HepG2 (cell line): ENCODE data around the gene ACBD7. TPM values are rescaled to one million over a fixed set of nuclear protein-coding genes. Genes with fewer than 3 reads are reported as not detected.

Experiments used
- ASH2L ChIP-seq: fragments of 300-600, 200-600 bp; sonication (generic); IDR thresholded peaks from 2 replicates; pipeline ENCODE4 v1.7.0; 2017; ENCODE audit warnings: low read depth, mild to moderate bottlenecking, moderate library complexity, mixed read lengths, low read length; ENCODE audit not compliant: insufficient read length
- BRCA1 ChIP-seq: sonication (generic); formaldehyde crosslinking; IDR thresholded peaks from 2 replicates; pipeline ENCODE4 v1.4.0; 2020; ENCODE audit warnings: missing genetic modification reagents
- CEBPB ChIP-seq: IDR thresholded peaks from 2 replicates; pipeline ENCODE4 v1.6.1; 2011; ENCODE audit warnings: low read depth, low read length, improper control_type of control experiment, borderline replicate concordance
- CEBPG ChIP-seq: IDR thresholded peaks from 2 replicates; pipeline ENCODE4 v1.6.1; 2016
- CREM ChIP-seq, 2 experiments: sonication (generic) in 1 of 2; formaldehyde crosslinking in 1 of 2; IDR thresholded peaks; 2 replicates each; pipeline versions ENCODE4 v1.4.0 to v1.6.1; 2016 to 2020; ENCODE audit warnings: antibody characterized with exemption in 1 of 2, mild to moderate bottlenecking in 1 of 2, missing genetic modification reagents in 1 of 2
- EP300 ChIP-seq, 3 experiments: sonication (generic) in 1 of 3; formaldehyde crosslinking in 1 of 3; IDR thresholded peaks; 2 replicates each; pipeline versions ENCODE4 v1.5.1 to v1.6.1; 2011 to 2020; ENCODE audit warnings: low read depth in 2 of 3, low read length in 2 of 3, borderline replicate concordance in 1 of 3, improper control_type of control experiment in 1 of 3, mild to moderate bottlenecking in 1 of 3, missing genetic modification reagents in 1 of 3, moderate library complexity in 1 of 3
- FOXA1 ChIP-seq, 2 experiments: fragments of 450-650 bp in 1 of 2; sonication (generic) in 1 of 2; formaldehyde crosslinking in 1 of 2; IDR thresholded peaks; 2 replicates each; pipeline versions ENCODE4 v1.4.0 to v1.6.1; 2016 to 2020; ENCODE audit warnings: missing genetic modification reagents in 1 of 2
- FOXA3 ChIP-seq: IDR thresholded peaks from 2 replicates; pipeline ENCODE4 v1.6.1; 2016; ENCODE audit warnings: missing genetic modification reagents, missing compliant biosample characterization
- HDAC2 ChIP-seq: sonication (generic); formaldehyde crosslinking; IDR thresholded peaks from 2 replicates; pipeline ENCODE4 v1.4.0; 2020; ENCODE audit warnings: missing genetic modification reagents
- KAT8 ChIP-seq: IDR thresholded peaks from 2 replicates; pipeline ENCODE4 v1.6.1; 2016; ENCODE audit warnings: missing genetic modification reagents, missing compliant biosample characterization
- MIXL1 ChIP-seq: IDR thresholded peaks from 2 replicates; pipeline ENCODE4 v1.6.1; 2016
- MYNN ChIP-seq: sonication (generic); formaldehyde crosslinking; IDR thresholded peaks from 2 replicates; pipeline ENCODE4 v1.4.0; 2020; ENCODE audit warnings: mild to moderate bottlenecking, low read depth, missing genetic modification reagents
- NFYB ChIP-seq: sonication (generic); formaldehyde crosslinking; IDR thresholded peaks from 2 replicates; pipeline ENCODE4 v1.4.0; 2020; ENCODE audit warnings: missing genetic modification reagents
- NRL ChIP-seq: sonication (generic); formaldehyde crosslinking; IDR thresholded peaks from 2 replicates; pipeline ENCODE4 v1.5.0; 2020; ENCODE audit warnings: missing genetic modification reagents, mild to moderate bottlenecking, moderate library complexity, borderline replicate concordance
- PHF21A ChIP-seq: sonication (generic); formaldehyde crosslinking; IDR thresholded peaks from 2 replicates; pipeline ENCODE4 v1.5.0; 2020; ENCODE audit warnings: mild to moderate bottlenecking, missing genetic modification reagents
- POLR2A ChIP-seq, 2 experiments: IDR thresholded peaks; 2 replicates each; pipeline ENCODE4 v1.6.1; 2011; ENCODE audit warnings: low read depth in 2 of 2, low read length in 2 of 2, mild to moderate bottlenecking in 1 of 2, moderate library complexity in 1 of 2; ENCODE audit not compliant: insufficient read depth in 1 of 2
- RFX5 ChIP-seq: IDR thresholded peaks from 2 replicates; pipeline ENCODE4 v1.6.1; 2011; ENCODE audit warnings: low read depth, low read length, improper control_type of control experiment
- SAP130 ChIP-seq: IDR thresholded peaks from 2 replicates; pipeline ENCODE4 v1.6.1; 2016; ENCODE audit warnings: low read depth
- SIN3A ChIP-seq: IDR thresholded peaks from 2 replicates; pipeline ENCODE4 v1.6.1; 2011; ENCODE audit warnings: low read depth, mild to moderate bottlenecking, control low read depth, low read length, borderline replicate concordance
- SIN3B ChIP-seq: fragments of 150-350 bp; IDR thresholded peaks from 2 replicates; pipeline ENCODE4 v1.6.1; 2014; ENCODE audit warnings: low read length
- TEAD3 ChIP-seq: optimal IDR thresholded peaks from 2 replicates; pipeline ENCODE3; 2016; ENCODE audit warnings: borderline replicate concordance
- ZFX ChIP-seq: sonication (generic); formaldehyde crosslinking; IDR thresholded peaks from 2 replicates; pipeline ENCODE4 v1.4.0; 2020; ENCODE audit warnings: mild to moderate bottlenecking, low read depth, missing genetic modification reagents, moderate library complexity
- ZNF605 ChIP-seq: sonication (generic); formaldehyde crosslinking; IDR thresholded peaks from 2 replicates; pipeline ENCODE4 v1.8.0; 2022; ENCODE audit warnings: mild to moderate bottlenecking, missing genetic modification reagents
- ZNF790 ChIP-seq: sonication (generic); formaldehyde crosslinking; IDR thresholded peaks from 2 replicates; pipeline ENCODE4 v1.8.0; 2022; ENCODE audit warnings: missing genetic modification reagents, mild to moderate bottlenecking, borderline replicate concordance
- ZNF850 ChIP-seq: sonication (generic); formaldehyde crosslinking; conservative IDR thresholded peaks from 2 replicates; pipeline ENCODE4 v1.9.0; 2021; ENCODE audit warnings: mild to moderate bottlenecking, missing genetic modification reagents
- polyA plus RNA-seq, 8 experiments: library from polyadenylated mRNA; depleted of rRNA in 3 of 8; stranded (reverse) in 7 of 8; unstranded in 1 of 8; fragments of >200 nt; fragmentation: Illumina TruSeq in 4 of 8; extraction: Trizol in 4 of 8; gene quantifications; 2 replicates each; pipeline versions ENCODE4 v1.2.1 to v1.2.3, GENCODE V29; 2011 to 2016; ENCODE audit warnings: low read depth in 4 of 8, missing spikeins in 1 of 8, mixed read lengths in 1 of 8; ENCODE audit not compliant: insufficient read depth in 1 of 8
- total RNA-seq, 5 experiments: library from RNA; depleted of rRNA; stranded (reverse); fragments of >200 nt; fragmentation: Illumina TruSeq; extraction: Trizol; gene quantifications; 2 replicates each; pipeline ENCODE4 v1.2.3, GENCODE V29; 2016; ENCODE audit warnings: low read depth in 1 of 5
- TF ChIP-seq, protein P1 (sequence below), 2 experiments: fragments of 450-650 bp in 1 of 2; sonication (generic) in 1 of 2; formaldehyde crosslinking; IDR thresholded peaks; 2 replicates each; pipeline versions ENCODE4 v1.5.0 to v1.8.0; 2020 to 2022; ENCODE audit warnings: mild to moderate bottlenecking in 1 of 2, missing genetic modification reagents in 1 of 2
- TF ChIP-seq, protein P2 (sequence below): sonication (generic); formaldehyde crosslinking; IDR thresholded peaks from 2 replicates; pipeline ENCODE4 v1.8.1; 2023; ENCODE audit warnings: mild to moderate bottlenecking, missing genetic modification reagents, borderline replicate concordance
- TF ChIP-seq, protein P3 (sequence below): IDR thresholded peaks from 2 replicates; pipeline ENCODE4 v1.6.1; 2016; ENCODE audit warnings: missing genetic modification reagents, missing compliant biosample characterization
- TF ChIP-seq, protein P4 (sequence below): IDR thresholded peaks from 2 replicates; pipeline ENCODE4 v1.6.1; 2012; ENCODE audit warnings: low read depth, low read length, improper control_type of control experiment

ACBD7 gene
- total and polyA plus RNA-seq, 2 of the 13 experiments (the other 11 are each of a cell fraction or from before 2014, with no cell fraction given) = 1.4 to 2.6 TPM

DNA sequence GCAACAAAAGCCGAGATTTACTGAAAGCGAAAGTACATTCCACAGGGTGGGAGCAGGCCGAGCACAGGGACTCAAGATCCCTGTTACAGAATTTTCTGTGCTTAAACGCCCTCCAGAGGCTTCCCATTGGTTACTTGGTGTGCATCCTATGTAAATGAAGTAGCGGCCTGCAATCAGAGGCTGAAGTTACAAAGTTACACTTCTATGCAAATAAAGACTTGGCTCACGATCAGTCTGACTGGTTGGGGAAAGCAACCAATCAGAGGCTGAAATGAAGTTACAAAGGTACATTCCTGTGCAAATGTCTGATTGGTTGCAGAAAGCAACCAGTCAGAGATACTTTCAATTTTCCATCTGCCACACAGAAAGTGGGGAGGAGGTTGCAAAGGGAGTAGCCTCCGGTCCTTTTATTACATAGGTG, 4.1 kb downstream of the ACBD7 start (continued):
- TF ChIP-seq SIN3B (0 out of 2 replicates have a peak, but pooled peaks have one; percentile 37), FOXA3 (CRISPR knock-in tag) (peak; percentile 73), PHF21A (CRISPR knock-in tag) (peak; percentile 61; the same call in 1 of the 2 replicates), SAP130 (peak; percentile 63; the same call in 1 of the 2 replicates), NFYB (CRISPR knock-in tag) (peak; percentile 94), CREM (IDR thresholded peaks at IDR 0.05) (peak; percentile 53; the same call in 1 of the 2 replicates), CREM (CRISPR knock-in tag; IDR thresholded peaks at IDR 0.05) (no peak), KAT8 (peak; percentile 45), ZNF790 (CRISPR knock-in tag) (no peak), ZNF850 (no peak), TEAD3 (CRISPR knock-in tag) (peak; percentile 78), POLR2A (IDR thresholded peaks at IDR 0.05; ENCODE audit: insufficient read depth in 1 of 2, low read depth in 2 of 2, low read length in 2 of 2) (peak; percentile 41 to 47; a peak in 3 of 4 replicates), CEBPG (CRISPR knock-in tag) (peak; percentile 49; the same call in 1 of the 2 replicates), FOXA1 (IDR thresholded peaks at IDR 0.05) (no peak), FOXA1 (CRISPR knock-in tag; IDR thresholded peaks at IDR 0.05) (peak; percentile 78), MYNN (CRISPR knock-in tag) (no peak), BRCA1 (CRISPR knock-in tag) (no peak), ZFX (peak; percentile 38; the same call in 1 of the 2 replicates), NRL (CRISPR knock-in tag) (no peak), EP300 (IDR thresholded peaks at IDR 0.05; ENCODE audit: low read depth in 2 of 2, low read length in 2 of 2) (peak in 1 of 2 experiments; percentile 18; a peak in 1 of 4 replicates), EP300 (CRISPR knock-in tag; IDR thresholded peaks at IDR 0.05; ENCODE audit: borderline replicate concordance) (no peak), SIN3A (0 out of 2 replicates have a peak, but pooled peaks have one; percentile 13), MIXL1 (CRISPR knock-in tag) (0 out of 2 replicates have a peak, but pooled peaks have one; percentile 15), RFX5 (peak; percentile 79), ZNF605 (0 out of 2 replicates have a peak, but pooled peaks have one; percentile 53), ASH2L (peak; percentile 58), HDAC2 (CRISPR knock-in tag) (0 out of 2 replicates have a peak, but pooled peaks have one; percentile 23), CEBPB (peak; percentile 29; the same call in 1 of the 2 replicates)
- TF ChIP-seq, protein P1, sequence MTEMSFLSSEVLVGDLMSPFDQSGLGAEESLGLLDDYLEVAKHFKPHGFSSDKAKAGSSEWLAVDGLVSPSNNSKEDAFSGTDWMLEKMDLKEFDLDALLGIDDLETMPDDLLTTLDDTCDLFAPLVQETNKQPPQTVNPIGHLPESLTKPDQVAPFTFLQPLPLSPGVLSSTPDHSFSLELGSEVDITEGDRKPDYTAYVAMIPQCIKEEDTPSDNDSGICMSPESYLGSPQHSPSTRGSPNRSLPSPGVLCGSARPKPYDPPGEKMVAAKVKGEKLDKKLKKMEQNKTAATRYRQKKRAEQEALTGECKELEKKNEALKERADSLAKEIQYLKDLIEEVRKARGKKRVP (CRISPR knock-in tag; IDR thresholded peaks at IDR 0.05) = peak in 1 of 2 experiments; percentile 62; a peak in 1 of 4 replicates
- TF ChIP-seq, protein P2, sequence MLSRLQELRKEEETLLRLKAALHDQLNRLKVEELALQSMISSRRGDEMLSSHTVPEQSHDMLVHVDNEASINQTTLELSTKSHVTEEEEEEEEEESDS (CRISPR knock-in tag) = peak; percentile 80; the same call in 1 of the 2 replicates
- TF ChIP-seq, protein P3, sequence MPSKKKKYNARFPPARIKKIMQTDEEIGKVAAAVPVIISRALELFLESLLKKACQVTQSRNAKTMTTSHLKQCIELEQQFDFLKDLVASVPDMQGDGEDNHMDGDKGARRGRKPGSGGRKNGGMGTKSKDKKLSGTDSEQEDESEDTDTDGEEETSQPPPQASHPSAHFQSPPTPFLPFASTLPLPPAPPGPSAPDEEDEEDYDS = peak; percentile 60
- TF ChIP-seq, protein P4, sequence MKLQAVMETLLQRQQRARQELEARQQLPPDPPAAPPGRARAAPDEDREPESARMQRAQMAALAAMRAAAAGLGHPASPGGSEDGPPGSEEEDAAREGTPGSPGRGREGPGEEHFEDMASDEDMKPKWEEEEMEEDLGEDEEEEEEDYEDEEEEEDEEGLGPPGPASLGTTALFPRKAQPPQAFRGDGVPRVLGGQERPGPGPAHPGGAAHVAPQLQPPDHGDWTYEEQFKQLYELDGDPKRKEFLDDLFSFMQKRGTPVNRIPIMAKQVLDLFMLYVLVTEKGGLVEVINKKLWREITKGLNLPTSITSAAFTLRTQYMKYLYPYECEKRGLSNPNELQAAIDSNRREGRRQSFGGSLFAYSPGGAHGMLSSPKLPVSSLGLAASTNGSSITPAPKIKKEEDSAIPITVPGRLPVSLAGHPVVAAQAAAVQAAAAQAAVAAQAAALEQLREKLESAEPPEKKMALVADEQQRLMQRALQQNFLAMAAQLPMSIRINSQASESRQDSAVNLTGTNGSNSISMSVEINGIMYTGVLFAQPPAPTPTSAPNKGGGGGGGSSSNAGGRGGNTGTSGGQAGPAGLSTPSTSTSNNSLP = peak; percentile 57; the same call in 1 of the 2 replicates
